Stimulated activated CD8-positive, alpha-beta memory T cell treated with anti-CD3 and anti-CD28 coated beads, Interleukin-7, amount 100 ng/mL, for 1 hour (primary cell): ENCODE measurements around the gene RUSF1.

Experiments used
- DNase-seq, 2 donors: peaks; one replicate each; pipeline ENCODE4 v3.0.0-alpha.2; 2020; ENCODE audit warnings: low read depth in 2 of 2

RUSF1 gene

DNA sequence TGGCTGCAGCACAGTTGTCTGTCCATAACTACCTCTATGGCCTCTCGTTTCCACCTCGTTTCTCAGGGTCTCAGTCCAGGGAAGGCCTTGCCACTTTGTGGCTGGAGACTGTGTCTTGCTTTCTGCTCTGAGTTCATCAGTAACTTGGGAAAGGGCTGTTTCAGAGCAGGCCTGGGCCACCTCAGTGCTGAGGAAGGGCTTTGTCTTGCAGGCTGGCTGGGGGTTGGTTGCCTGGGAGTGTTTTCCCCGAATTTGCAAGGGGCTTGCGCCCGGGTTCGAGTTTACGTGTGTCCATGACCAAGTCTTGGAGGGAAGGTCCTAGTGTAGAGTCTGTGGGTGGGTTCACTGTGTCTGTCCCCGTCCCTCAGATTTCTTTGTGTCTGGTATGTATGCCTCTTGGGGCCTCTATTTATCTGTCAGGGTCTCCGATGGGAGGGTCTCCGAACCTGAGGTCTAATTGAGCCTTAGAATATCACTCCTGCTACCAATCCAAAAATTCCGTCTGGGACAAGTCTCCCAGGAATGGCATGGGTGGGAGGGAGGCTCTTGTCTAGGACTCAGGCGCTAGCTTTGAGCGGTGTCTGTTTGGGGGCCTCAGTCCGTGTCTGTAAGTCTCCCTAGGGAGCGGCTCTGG is 36.8 kb downstream of the RUSF1 start:
- no peak for DNase-seq

DNA sequence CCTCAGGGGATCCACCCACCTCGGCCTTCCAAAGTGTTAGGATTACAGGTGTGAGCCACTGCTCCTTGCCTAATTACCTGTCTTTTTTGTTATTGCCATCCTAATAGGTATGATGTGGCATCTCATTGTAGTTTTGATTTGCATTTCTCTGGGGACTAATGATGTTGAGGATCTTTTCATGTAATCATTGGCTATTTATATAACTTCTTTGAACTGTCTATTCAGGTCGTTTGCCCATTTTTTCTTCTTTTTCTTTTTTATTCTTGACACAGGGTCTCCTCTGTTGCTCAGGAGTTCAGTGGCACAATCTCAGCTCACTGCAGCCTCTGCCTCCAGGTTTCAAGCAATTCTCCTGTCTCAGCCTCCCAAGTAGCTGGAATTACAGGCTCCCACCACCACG is 37.6 kb downstream of the RUSF1 start:
- DNase-seq = no peak

- DNase-seq = no peak
Observed at GRCh38 chr16:31467858-31468257, 40.3 kb downstream of the RUSF1 start.

DNA sequence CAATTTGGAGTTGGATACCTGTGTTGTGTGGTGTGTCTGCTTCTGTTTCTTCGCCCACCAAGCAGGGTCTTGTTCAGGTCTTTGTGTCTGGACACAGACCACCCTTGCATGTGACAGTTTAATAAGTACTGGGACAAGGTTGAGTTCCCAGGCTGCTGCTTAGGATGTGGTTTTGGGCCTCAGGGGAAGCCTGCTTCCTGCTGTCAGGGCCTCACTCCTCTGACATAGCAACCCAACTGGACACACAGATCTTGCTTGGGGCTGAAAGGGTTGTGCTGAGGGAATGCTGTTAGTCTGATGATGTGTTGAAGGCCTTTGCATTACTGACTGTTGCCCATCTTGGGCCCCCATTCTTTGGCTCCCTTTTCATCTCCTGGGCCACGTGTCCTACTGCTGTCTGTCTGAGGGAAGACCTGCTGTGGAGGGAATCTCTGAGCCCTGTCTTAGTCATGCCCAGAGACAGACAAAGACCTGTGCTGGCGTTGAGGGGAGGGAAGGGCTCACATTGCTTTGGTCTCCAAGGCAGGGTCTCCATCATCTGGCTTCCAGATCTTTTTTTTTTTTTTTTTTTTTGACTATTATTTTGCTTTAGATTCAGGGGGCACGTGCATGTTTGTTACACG is 40.9 kb downstream of the RUSF1 start:
- DNase-seq = no peak

DNA sequence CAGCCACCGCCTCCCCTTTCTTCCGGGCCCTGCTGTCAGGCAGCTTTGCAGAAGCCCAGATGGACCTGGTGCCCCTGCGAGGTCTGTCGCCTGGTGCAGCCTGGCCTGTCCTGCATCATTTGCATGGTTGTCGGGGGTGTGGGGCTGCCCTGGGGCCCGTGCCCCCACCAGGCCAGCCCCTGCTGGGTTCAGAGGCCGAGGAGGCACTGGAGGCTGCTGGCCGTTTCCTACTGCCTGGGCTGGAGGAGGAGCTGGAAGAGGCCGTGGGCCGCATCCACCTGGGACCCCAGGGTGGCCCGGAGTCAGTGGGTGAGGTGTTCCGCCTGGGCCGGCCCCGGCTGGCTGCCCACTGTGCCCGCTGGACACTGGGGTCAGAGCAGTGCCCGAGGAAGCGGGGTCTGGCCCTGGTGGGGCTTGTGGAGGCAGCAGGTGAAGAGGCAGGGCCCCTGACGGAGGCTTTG is 41.8 kb downstream of the RUSF1 start:
- DNase-seq = no peak

DNA sequence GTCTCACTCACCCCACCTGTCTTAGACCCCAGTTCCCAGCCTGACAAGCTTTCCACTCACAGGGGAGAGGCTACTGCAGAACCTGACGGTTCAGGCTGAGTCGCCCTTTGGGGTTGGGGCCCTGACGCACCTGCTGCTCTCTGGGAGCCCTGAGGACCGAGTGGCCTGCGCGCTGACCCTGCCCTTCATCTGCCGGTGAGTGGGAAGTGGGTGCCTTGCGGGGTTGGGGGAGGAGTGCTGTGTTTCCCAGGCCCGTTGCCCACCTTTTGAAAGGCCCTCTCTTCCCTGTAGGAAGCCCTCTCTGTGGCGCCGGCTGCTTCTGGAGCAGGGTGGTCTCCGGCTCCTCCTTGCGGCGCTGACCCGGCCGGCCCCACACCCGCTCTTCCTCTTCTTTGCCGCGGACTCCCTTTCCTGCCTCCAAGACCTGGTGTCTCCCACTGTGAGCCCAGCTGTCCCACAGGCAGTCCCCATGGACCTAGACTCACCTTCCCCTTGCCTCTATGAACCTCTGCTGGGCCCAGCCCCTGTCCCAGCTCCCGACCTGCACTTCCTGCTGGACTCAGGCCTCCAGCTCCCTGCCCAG is 42.3 kb downstream of the RUSF1 start:
- no peak for DNase-seq

GRCh38 chr16:31464781-31465260 is 43.4 kb downstream of the RUSF1 start:
- DNase-seq = no peak

DNA sequence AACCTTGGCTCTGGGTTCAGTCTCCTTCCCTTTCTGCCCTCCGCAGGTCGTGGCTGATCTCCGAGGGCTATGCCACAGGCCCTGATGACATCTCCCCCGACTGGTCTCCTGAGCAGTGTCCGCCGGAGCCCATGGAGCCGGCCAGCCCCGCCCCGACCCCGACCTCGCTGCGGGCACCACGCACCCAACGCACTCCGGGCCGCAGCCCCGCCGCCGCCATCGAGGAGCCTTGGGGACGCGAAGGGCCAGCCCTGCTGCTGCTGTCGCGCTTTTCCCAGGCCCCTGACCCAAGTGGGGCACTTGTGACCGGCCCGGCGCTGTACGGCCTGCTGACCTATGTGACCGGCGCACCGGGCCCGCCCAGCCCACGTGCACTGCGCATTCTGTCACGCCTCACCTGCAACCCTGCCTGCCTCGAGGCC is 43.8 kb downstream of the RUSF1 start:
- DNase-seq = no peak

GRCh38 chr16:31461921-31462804 is 46.0 kb downstream of the RUSF1 start:
- no peak for DNase-seq

- no peak for DNase-seq
Observed at GRCh38 chr16:31461201-31461920, 46.8 kb downstream of the RUSF1 start.

GRCh38 chr16:31460582-31461002 is 47.6 kb downstream of the RUSF1 start:
- DNase-seq = no peak

GRCh38 chr16:31459687-31460581 is 48.3 kb downstream of the RUSF1 start:
- DNase-seq = peak; percentile 100

DNA sequence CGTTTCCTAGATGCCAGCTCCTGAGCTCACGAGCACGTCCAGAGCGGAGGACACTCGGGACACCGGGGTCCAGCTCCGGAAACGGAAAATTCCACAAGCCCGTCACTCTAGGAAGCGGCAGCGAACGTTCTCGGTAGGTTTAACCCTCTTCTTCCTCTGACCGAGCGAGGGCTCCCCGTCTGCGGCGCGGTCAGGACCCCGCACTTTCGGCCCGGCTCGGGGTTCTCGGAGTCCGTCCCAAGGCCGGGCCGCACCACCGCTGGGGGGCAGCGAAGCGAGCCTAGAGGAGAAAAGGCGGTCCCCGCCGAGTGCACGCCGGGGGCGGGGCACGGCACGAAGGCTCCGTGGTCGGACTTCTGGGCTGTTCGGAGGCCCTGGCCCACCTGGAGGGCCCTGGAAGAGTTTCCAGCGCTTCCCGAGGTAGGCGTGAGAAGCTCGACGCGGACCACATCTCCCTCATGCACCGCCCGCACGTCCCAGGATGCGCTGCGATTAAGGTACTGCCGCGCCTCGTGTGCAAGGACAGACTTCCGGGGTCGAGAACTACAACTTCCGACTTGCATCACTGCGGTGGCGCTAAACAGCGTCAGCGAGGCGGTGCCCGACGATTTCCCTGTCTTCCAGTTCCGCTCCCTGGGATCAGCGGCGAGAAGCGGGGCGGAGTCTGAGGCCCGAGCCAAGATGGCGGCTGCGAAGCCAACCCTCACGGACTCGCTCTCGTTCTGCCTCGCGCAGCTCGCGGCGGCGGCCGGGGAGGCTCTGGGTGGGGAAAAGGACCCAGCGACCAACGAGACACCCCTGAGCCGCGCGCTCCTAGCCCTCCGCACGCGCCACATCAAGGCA is 49.1 kb downstream of the RUSF1 start, which contains the start of gene ARMC5:
Gene ARMC5, plus strand, starts transcription at position 658 of the 843 bp plus-strand sequence. Its CDS starts 24 bp downstream, at position 682.
- peak; percentile 90 to 93 for DNase-seq

DNA sequence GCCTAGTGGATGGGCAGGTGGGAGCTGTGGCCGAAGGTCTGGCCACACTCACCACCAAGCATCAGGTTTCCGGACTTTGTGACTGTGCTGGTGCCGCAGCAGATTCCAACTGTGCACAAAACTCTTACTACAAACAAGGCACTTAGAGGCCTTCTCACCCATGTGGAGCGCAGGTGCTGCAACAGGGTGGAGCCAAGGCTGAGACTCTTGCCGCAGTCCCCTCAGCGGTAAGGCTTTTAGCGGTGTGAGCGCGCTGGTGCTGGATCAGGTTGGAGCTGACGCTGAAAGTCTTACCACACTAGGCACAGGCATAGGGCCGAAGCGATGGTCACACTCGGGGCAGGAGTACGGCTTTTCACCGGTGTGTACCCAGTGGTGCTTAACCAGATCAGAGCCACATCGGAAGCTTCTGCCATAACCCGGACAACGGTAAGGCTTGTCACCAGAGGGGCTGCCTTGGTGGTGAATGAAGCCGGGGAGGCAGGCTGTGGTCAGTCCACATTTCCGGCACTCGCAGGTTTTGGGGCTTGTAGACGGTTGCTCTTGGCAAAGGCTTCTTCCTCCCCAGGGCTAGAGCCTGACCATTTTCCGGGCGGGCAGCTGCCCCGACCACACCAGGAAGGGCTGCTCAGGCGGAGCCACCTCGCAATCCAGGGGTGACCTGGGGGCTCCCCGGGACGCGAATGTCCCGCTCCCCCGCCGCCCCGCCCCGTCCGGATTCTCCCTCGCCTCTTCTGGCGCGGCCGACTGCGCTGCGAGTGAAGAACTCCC is 49.9 kb downstream of the RUSF1 start:
- peak in 1 of 2 donors; percentile 19 for DNase-seq

- no peak for DNase-seq
Observed at GRCh38 chr16:31456988-31457360, 51.2 kb downstream of the RUSF1 start.

GRCh38 chr16:31455601-31456314 is 52.4 kb downstream of the RUSF1 start:
- no peak for DNase-seq

GRCh38 chr16:31453255-31454204 is 54.7 kb downstream of the RUSF1 start:
- no peak for DNase-seq
